ENCODE data around the gene SERINC3. TPM values are rescaled to one million over a fixed set of nuclear protein-coding genes. Genes with fewer than 3 reads are reported as not detected.

Gene SERINC3
- polyA plus RNA-seq (63.2 and 64.5 TPM in 2 replicates), polyA minus RNA-seq (84.4 and 89.6 TPM in 2 replicates)

DNA sequence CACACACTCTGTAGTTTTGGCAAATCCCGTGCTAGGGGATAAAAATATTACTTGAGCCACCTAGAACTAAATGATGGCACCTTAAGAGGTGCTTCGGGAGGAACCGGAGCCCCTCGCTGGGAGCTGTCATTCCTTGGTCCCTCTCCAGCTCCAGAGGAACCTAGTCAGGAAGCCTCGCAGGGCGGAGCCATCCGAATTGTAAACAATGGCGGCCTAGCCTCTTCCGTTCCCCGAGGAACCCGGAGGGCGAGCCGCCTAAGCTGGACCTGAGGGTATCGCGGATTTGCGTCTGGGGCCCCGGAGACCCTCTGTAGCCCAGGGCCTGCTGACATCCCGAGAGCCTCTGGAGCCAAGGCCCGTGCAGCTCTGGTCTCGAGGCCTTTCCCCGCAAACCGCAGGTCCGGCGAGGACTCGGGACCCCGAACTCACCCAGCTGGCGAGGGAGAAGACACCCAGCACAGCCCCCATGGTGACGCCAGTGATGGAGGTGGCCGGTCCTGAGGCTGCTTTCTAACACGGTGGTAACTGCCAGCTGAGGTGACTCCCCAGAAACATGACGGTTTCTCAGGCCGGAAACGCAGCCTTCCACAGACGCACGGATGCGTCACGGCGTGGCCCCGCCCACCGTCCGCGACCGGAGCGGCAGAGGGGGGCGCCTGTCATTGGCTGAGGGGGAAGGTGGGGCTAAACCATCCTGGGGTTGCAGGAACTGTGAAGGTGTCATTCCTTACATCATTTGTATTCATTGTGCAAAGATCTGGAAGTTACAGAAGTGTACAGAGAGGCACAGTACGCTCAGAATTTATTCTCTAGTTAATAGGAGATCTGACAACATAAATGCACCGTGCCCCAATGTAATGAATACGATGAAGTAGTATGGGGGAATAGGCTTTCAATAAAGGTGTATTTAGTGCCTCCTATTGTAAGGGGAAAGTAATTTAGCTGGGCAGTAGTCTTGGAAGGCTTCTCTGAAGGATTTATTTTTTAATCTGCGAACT lies at the start of gene SERINC3:
Gene SERINC3 (minus strand): TSS at position 587 of the 998 bp plus-strand sequence. CDS start 119 bp downstream, at position 468.
- Histone ChIP-seq H3F3A (ENCODE audit: insufficient read depth, low read length, poor library complexity, severe bottlenecking) (no peaks in the 10 kb centered on the region), H2AFZ (ENCODE audit: low read depth, low read length) (peak within 1 kb of the TSS; percentile 62), H3K27ac (ENCODE audit: low read length) (peak within 1 kb of the TSS; percentile 98), H3K9me3 (ENCODE audit: low read length) (no peaks in the 10 kb centered on the region), H3K36me3 (ENCODE audit: insufficient read depth, low read length) (peaks cover 5% of the 10 kb centered on the region), H3K27me3 (ENCODE audit: insufficient read depth, low read depth, low read length) (no peaks in the 10 kb centered on the region), H4K20me1 (ENCODE audit: insufficient read depth) (peaks cover 5% of the 10 kb centered on the region), H3K4me3 (ENCODE audit: low read length) (peak within 1 kb of the TSS; percentile 91), H3K9me2 (ENCODE audit: insufficient read depth, low read length) (no peaks in the 10 kb centered on the region), H3K9ac (ENCODE audit: low read length) (peak within 1 kb of the TSS; percentile 99), H3K4me2 (ENCODE audit: low read length) (peak within 1 kb of the TSS; percentile 98), H3K79me2 (replicated peaks; ENCODE audit: insufficient read depth, low read length) (peaks cover 41% of the 10 kb centered on the region)
- peak; percentile 72 for TF ChIP-seq EP300 (conservative IDR thresholded peaks at IDR 0.05; ENCODE audit: poor library complexity, severe bottlenecking)
- TF ChIP-seq EZH2 (IDR thresholded peaks at IDR 0.05; ENCODE audit: borderline replicate concordance, insufficient read depth, low read length, poor library complexity, severe bottlenecking) = no peak
- TF ChIP-seq MXI1 (conservative IDR thresholded peaks at IDR 0.05; ENCODE audit: poor library complexity, severe bottlenecking) = peak; percentile 81
- TF ChIP-seq, protein P1, sequence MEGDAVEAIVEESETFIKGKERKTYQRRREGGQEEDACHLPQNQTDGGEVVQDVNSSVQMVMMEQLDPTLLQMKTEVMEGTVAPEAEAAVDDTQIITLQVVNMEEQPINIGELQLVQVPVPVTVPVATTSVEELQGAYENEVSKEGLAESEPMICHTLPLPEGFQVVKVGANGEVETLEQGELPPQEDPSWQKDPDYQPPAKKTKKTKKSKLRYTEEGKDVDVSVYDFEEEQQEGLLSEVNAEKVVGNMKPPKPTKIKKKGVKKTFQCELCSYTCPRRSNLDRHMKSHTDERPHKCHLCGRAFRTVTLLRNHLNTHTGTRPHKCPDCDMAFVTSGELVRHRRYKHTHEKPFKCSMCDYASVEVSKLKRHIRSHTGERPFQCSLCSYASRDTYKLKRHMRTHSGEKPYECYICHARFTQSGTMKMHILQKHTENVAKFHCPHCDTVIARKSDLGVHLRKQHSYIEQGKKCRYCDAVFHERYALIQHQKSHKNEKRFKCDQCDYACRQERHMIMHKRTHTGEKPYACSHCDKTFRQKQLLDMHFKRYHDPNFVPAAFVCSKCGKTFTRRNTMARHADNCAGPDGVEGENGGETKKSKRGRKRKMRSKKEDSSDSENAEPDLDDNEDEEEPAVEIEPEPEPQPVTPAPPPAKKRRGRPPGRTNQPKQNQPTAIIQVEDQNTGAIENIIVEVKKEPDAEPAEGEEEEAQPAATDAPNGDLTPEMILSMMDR (IDR thresholded peaks at IDR 0.05; ENCODE audit: poor library complexity, severe bottlenecking) = peak; percentile 72
- TF ChIP-seq, protein P2, sequence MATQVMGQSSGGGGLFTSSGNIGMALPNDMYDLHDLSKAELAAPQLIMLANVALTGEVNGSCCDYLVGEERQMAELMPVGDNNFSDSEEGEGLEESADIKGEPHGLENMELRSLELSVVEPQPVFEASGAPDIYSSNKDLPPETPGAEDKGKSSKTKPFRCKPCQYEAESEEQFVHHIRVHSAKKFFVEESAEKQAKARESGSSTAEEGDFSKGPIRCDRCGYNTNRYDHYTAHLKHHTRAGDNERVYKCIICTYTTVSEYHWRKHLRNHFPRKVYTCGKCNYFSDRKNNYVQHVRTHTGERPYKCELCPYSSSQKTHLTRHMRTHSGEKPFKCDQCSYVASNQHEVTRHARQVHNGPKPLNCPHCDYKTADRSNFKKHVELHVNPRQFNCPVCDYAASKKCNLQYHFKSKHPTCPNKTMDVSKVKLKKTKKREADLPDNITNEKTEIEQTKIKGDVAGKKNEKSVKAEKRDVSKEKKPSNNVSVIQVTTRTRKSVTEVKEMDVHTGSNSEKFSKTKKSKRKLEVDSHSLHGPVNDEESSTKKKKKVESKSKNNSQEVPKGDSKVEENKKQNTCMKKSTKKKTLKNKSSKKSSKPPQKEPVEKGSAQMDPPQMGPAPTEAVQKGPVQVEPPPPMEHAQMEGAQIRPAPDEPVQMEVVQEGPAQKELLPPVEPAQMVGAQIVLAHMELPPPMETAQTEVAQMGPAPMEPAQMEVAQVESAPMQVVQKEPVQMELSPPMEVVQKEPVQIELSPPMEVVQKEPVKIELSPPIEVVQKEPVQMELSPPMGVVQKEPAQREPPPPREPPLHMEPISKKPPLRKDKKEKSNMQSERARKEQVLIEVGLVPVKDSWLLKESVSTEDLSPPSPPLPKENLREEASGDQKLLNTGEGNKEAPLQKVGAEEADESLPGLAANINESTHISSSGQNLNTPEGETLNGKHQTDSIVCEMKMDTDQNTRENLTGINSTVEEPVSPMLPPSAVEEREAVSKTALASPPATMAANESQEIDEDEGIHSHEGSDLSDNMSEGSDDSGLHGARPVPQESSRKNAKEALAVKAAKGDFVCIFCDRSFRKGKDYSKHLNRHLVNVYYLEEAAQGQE (IDR thresholded peaks at IDR 0.05; ENCODE audit: borderline replicate concordance) = peak; percentile 77
- TF ChIP-seq POLR2AphosphoS5 (IDR thresholded peaks at IDR 0.05) = peak; percentile 99
- no peak for TF ChIP-seq RAD21 (conservative IDR thresholded peaks at IDR 0.05)
- TF ChIP-seq TAF1 (IDR thresholded peaks at IDR 0.05; ENCODE audit: low read depth) = peak; percentile 67
- TF ChIP-seq SMC3 (conservative IDR thresholded peaks at IDR 0.05; ENCODE audit: poor library complexity) = no peak

DNA sequence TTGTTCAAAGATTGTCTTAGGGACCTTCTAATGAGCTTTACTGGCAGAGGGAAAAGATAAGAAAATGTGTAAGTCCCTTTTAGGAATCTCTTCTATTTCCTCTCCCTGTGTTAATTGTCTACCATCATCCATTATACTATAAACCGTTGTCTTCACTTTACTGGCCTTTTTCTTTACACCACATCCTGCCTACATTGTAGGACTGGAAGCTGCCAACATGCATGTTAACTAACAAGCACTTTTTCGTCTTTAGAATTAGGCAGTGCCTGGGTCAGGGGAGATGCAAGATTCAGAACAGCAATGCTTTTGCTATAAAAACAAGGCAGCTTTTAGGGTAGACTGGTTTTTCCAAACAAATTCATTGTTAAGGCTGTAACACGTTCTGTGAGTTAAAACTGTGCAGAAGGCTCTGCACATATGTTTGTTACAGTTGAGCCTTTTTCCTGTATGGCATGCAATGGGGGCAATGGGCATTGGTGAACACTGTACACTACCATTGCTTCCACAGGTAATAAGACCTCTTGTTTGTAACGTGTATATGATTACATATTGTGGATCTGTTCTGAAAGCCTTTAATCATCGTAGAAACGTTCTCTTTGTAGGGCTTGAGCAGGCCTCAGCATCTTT lies 49.6 kb upstream of the SERINC3 start:
- TF ChIP-seq SMC3 (conservative IDR thresholded peaks at IDR 0.05; ENCODE audit: poor library complexity) = no peak
- TF ChIP-seq TAF1 (IDR thresholded peaks at IDR 0.05; ENCODE audit: low read depth) = no peak
- no peak for TF ChIP-seq POLR2AphosphoS5 (IDR thresholded peaks at IDR 0.05)
- no peak for TF ChIP-seq RAD21 (conservative IDR thresholded peaks at IDR 0.05)
- TF ChIP-seq, protein P2 (IDR thresholded peaks at IDR 0.05; ENCODE audit: borderline replicate concordance) = no peak
- TF ChIP-seq MXI1 (conservative IDR thresholded peaks at IDR 0.05; ENCODE audit: poor library complexity, severe bottlenecking) = no peak
- TF ChIP-seq EZH2 (IDR thresholded peaks at IDR 0.05; ENCODE audit: borderline replicate concordance, insufficient read depth, low read length, poor library complexity, severe bottlenecking) = no peak
- no peak for TF ChIP-seq EP300 (conservative IDR thresholded peaks at IDR 0.05; ENCODE audit: poor library complexity, severe bottlenecking)
- TF ChIP-seq, protein P1 (IDR thresholded peaks at IDR 0.05; ENCODE audit: poor library complexity, severe bottlenecking) = no peak
- Histone ChIP-seq H3K9me3 (ENCODE audit: low read length) (no peaks in the 10 kb centered on the region), H3K4me3 (ENCODE audit: low read length) (no peak overlapping the region), H3K27me3 (ENCODE audit: insufficient read depth, low read depth, low read length) (no peaks in the 10 kb centered on the region), H3K79me2 (replicated peaks; ENCODE audit: insufficient read depth, low read length) (peaks cover 10% of the 10 kb centered on the region), H3K4me2 (ENCODE audit: low read length) (no peak overlapping the region), H3K36me3 (ENCODE audit: insufficient read depth, low read length) (no peaks in the 10 kb centered on the region), H2AFZ (ENCODE audit: low read depth, low read length) (no peak overlapping the region), H4K20me1 (ENCODE audit: insufficient read depth) (no peaks in the 10 kb centered on the region), H3K9ac (ENCODE audit: low read length) (no peak overlapping the region), H3K9me2 (ENCODE audit: insufficient read depth, low read length) (no peaks in the 10 kb centered on the region), H3F3A (ENCODE audit: insufficient read depth, low read length, poor library complexity, severe bottlenecking) (no peaks in the 10 kb centered on the region), H3K27ac (ENCODE audit: low read length) (no peak overlapping the region)

Data from neural cell (in vitro differentiated cells).